GM12872 (cell line): ENCODE data around the gene AQR.

Experiments used
- TF ChIP-seq, protein P1 (sequence below): IDR thresholded peaks from 3 replicates; pipeline ENCODE4 v1.5.1; 2011; ENCODE audit warnings: low read depth, mild to moderate bottlenecking, low read length, moderate library complexity; ENCODE audit not compliant: insufficient read depth

AQR gene

GRCh38 chr15:34828145-34828911 is 141.2 kb downstream of the AQR start:
- TF ChIP-seq, protein P1, sequence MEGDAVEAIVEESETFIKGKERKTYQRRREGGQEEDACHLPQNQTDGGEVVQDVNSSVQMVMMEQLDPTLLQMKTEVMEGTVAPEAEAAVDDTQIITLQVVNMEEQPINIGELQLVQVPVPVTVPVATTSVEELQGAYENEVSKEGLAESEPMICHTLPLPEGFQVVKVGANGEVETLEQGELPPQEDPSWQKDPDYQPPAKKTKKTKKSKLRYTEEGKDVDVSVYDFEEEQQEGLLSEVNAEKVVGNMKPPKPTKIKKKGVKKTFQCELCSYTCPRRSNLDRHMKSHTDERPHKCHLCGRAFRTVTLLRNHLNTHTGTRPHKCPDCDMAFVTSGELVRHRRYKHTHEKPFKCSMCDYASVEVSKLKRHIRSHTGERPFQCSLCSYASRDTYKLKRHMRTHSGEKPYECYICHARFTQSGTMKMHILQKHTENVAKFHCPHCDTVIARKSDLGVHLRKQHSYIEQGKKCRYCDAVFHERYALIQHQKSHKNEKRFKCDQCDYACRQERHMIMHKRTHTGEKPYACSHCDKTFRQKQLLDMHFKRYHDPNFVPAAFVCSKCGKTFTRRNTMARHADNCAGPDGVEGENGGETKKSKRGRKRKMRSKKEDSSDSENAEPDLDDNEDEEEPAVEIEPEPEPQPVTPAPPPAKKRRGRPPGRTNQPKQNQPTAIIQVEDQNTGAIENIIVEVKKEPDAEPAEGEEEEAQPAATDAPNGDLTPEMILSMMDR: no peak

DNA sequence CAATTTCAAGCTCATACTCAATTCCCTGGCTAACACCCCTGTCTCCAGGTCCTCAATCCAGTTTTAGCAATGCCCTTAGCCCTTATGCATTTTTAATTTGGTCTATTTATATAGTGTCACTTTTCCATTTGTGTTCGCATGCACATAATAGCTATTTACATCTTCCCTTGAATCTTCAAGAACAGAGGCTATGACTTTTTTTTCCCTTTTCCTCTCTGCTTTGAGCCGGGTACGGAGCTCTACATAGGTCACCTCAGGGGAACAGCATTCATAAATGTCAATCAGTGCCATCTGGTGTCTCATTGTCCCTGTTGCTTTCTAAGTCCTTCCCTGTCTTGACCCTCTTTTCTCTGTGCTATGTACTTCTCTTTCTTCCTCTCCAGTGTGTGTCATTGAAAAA is 147.7 kb downstream of the AQR start:
- TF ChIP-seq, protein P1: no peak

DNA sequence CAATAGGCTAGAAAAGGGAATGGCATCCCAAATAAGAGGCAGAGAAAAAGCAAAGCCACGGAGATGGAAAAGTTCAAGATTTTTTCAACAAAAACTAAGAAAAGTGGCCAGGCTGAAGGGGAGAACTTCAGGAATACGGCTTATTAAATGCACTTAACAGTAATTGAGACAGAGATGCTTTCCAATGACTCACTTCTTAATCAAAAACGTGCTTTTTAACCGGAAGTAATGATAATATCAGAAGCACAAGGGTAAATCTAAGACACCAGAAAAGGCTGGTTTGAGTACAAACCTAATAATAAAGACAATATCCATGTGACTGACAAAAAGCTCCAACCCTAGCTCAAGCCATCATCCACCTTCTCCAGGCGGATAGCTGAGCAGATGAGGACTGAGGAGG is 149.4 kb downstream of the AQR start:
- TF ChIP-seq, protein P1: no peak

- TF ChIP-seq, protein P1: no peak
Observed at GRCh38 chr15:34818526-34818925, 151.0 kb downstream of the AQR start.

- TF ChIP-seq, protein P1: no peak
Observed at GRCh38 chr15:34815836-34816235, 153.7 kb downstream of the AQR start.

DNA sequence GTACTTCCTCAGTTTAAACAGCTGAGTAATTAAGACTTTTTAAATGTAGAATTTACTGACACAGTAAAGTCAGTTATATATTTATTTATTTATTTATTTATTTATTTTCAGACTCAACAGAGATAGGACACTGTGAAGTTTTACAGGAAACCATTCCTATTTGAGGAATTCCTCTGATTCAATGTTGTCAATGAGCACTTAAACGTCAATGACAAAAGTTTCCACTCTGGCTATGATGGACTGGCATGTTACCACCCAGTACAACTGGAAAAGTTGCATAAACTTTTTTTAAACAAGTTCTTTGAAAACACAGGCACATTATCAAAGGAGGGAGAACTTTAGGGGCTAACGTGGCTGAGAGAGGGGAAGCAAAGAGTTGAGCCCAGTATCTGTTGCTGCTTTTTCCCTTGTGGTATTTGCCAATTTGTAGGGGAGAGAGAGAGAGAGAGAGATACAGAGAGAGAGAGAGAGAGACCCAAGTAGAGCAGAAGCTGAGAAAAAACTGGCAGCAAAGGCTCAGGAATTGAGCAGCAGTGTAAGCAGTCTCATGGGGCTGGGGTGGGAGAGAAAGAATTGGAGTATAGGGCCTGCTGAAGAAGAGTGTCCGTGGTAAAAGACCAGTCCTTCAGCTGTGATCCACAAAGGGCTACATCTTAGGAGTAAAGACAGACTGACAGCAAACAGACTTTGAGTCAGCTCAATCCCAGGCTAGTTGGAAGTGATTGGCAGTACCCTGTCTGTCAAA is 155.9 kb downstream of the AQR start:
- TF ChIP-seq, protein P1: no peak

DNA sequence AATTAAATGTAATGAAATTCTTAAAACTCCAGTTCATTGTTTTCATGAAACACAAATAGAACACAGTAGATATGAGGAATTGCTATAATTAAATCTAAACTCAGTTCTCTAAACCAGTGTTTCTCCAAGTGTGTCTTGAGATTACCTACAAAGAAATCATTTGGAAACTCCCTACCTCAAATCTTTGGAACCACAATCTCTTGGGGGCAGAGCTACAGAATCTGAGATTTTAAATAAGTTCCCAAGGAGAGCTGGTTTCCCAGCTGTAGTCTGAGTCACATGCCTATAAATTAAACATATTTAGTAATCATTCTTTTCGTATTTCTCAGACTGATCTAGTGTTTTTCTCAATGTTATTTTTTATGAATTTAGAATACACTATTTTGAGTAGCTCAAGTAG is 157.2 kb downstream of the AQR start:
- TF ChIP-seq, protein P1: no peak
